HG03108 (cell line): Measurements from ENCODE around the gene KCTD15.

Experiments used
- ATAC-seq: cut with Tn5 transposase; IDR thresholded peaks from one replicate; pipeline ENCODE4 v1.9.1; 2021; ENCODE audit warnings: moderate library complexity; ENCODE audit not compliant: unreplicated experiment

The KCTD15 gene

DNA sequence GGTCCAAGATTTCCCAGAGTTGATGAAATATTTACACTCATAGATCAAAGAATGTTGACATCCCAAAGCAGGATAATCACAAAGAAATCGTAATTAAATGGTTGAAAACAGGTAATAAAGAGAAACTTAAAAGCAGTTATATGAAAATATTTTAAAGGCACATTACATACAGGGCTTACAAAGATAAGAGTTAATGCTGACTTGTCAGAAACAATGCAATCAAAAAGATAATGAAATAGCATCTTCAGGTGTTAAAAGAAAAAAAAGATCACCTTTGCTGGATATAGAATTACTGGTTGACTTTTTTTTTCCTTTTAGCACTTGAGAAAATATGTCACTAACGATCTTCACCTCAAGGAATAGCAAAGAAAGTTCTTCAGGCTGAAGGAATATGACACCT is 48.8 kb downstream of the KCTD15 start:
- no peak for ATAC-seq

- no peak for ATAC-seq
These were observed 53.0 kb downstream of the KCTD15 start for GRCh38 chr19:33849551-33850147.

DNA sequence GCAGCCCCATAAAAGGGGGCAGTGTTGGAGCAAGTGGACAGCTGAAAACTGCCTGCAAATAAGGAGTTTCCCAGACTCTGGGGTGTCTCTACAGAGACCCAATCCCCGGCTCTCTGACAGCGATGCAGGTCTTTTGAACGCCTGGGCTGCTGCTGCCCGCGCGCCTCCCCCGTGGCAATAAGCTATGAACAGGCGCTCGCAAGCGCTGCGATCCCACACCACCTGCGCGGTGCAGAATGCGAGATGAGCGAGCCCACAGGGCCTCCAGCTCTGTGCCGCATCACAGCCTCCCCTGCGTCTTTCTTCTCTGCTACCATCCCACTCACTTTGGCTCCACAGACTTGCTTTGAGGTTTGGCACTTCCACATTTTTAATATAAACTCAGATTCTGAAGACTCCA is 62.3 kb downstream of the KCTD15 start:
- ATAC-seq, result no peak

- ATAC-seq, result no peak
These were observed 63.8 kb downstream of the KCTD15 start for GRCh38 chr19:33860312-33861090.

DNA sequence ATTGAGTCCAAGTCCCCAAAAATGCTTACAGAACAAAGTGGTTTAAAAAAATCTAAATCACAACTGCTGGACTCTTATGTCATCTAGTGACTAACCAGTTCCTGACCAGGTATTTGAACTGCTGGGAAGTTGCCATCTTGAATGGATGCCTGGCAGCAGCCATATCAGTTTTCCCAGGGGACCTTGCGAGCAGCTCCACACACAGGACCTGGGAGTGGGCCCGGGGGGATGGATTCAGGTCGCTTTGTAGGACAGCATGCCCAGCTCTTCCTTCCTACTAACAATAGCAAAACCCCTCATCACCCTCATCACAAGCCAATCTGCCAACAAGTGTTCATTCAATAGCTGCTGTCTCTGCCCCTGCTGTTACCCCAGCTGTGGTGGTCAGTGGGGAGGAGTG is 65.3 kb downstream of the KCTD15 start:
- ATAC-seq, result no peak

DNA sequence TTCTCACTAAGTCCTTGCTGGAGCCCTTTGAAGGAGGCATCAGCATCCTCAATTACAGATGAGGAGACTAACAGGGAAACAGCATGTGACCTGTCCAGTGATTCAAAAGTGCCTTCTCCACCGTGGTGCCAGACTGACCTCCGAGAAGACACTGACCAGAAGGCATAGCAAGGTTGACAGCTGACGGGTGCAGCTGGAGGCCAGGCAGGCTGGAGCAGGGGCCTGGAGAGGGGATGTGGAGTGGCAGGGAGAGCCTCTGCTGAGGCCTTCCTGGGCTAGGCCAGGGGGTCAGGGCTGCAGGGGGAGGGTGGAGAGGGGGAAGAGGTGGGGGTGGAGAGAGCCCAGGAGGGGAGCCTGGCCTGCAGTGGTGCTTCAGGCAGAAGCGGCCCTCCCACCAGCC is 66.3 kb downstream of the KCTD15 start:
- no peak for ATAC-seq

- ATAC-seq, result no peak
These were observed 66.8 kb downstream of the KCTD15 start for GRCh38 chr19:33863436-33863835.

DNA sequence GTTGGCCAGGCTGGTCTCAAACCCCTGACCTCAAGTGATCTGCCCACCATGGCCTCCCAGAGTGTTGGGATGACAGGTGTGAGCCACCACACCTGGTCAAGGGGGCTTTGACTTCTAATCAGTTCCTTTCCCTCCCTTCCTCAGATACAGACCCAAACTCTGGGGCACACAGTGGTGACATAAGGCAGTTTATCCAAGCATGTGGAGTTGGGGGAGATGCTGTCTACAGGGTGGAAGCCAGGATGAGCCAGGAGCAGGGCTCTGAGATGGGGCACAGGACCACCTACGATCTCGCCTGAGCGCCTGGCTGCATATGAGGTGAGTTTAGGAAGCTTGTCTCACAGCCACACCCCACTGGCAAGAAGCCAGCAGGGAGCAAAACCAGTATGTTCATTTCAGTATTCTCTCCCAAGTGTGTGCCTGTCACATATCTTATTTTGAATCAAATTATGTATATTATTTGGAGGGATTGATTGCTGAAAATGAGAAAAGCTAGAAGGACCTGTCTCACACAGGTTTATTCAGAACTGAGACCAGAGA is 67.7 kb downstream of the KCTD15 start:
- no peak for ATAC-seq

GRCh38 chr19:33865306-33865705 is 68.6 kb downstream of the KCTD15 start:
- ATAC-seq, result no peak
